Measurements from ENCODE around the gene RBM8A.

Gene RBM8A

DNA sequence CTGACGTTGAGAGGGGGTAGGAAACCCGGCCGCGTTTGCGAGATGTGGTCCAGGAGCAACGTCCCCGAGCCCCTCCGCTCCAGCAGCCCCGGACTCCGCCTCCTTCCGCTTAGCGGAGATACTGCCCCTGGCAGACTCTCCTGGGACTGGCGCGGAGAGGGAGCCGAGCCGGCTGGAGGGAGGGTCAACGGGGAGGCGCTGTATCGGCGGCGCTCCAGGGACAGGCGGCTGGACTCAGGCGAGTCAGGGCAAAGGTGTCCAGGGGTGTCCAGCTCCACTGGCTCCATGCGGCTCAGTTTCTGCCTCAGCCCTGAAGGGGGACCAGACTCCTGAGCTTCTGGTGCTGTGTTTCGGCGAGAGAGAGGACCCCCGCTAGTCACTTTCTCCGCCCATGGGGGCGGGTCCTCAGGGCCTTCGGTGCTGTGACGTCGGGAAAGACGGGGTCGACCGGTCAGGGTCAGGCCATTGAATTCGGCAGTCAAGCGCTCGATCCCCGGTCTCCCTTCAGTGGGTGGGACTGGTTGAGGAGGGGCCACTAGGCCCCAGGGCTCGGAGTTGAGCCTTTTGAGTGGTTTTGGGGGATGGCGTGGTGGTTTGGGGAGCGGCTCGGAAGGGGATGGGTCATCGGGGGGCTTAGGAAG is 33.3 kb upstream of the RBM8A start:
- FAIRE-seq, result no peak
- no peak for TF ChIP-seq POLR2A (IDR thresholded peaks at IDR 0.05; ENCODE audit: low read depth, low read length)
- DNase-seq (ENCODE audit: insufficient read length, low spot score), result no peak

DNA sequence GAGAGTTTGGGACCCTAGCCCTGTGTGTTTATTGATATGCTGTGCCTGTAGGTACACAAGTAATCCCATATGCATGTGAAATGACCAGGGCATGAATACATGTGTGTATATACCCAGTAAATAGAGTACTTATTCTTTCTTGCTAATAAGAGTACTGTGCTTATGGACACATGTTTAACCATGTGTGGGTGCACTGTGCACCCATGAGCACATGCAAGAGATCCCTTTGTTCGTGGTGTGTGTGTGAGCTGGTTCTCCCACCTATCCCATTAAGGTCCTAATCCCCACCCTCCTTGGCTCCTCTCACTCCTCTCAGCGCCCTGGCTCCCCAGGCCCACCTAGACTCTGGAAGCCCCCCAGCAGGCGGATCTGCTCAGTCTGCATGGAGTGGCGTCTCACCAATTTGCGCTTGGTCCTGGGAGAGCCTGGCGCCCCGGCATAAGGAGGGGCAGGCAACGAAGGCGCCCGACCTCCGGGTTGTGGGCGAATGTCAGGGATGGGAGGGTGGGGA is 32.7 kb upstream of the RBM8A start:
- FAIRE-seq (no peak), DNase-seq (ENCODE audit: insufficient read length, low spot score) (no peak)
- TF ChIP-seq POLR2A (IDR thresholded peaks at IDR 0.05; ENCODE audit: low read depth, low read length), result no peak

DNA sequence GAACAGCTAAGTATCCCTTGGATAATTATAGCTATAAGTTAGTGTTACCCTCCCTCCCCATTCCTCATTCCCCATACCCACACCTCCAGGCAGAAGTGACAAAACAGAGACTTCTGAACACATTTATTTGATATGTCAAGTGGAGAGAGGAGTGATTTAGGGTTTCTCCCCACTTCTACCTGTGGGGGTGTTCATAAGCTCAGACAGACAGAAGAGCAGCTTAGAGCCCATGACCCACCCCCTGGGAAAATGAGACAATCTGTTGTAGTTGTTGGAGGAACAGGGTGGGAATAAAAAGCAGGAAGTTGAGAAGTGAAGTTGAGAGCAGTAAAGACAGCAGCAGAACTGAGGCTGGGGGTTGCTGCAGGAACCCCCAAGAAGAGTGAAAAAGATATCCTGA is 32.0 kb upstream of the RBM8A start:
- TF ChIP-seq POLR2A (IDR thresholded peaks at IDR 0.05; ENCODE audit: low read depth, low read length), result no peak
- no peak for DNase-seq (ENCODE audit: insufficient read length, low spot score)

GRCh38 chr1:145958734-145959133 is 31.4 kb upstream of the RBM8A start:
- DNase-seq (ENCODE audit: insufficient read length, low spot score), result no peak
- TF ChIP-seq POLR2A (IDR thresholded peaks at IDR 0.05; ENCODE audit: low read depth, low read length), result no peak
- FAIRE-seq, result no peak

More for the DNA sequence above, 32.0 kb upstream of the RBM8A start:
- no peak for FAIRE-seq

DNA sequence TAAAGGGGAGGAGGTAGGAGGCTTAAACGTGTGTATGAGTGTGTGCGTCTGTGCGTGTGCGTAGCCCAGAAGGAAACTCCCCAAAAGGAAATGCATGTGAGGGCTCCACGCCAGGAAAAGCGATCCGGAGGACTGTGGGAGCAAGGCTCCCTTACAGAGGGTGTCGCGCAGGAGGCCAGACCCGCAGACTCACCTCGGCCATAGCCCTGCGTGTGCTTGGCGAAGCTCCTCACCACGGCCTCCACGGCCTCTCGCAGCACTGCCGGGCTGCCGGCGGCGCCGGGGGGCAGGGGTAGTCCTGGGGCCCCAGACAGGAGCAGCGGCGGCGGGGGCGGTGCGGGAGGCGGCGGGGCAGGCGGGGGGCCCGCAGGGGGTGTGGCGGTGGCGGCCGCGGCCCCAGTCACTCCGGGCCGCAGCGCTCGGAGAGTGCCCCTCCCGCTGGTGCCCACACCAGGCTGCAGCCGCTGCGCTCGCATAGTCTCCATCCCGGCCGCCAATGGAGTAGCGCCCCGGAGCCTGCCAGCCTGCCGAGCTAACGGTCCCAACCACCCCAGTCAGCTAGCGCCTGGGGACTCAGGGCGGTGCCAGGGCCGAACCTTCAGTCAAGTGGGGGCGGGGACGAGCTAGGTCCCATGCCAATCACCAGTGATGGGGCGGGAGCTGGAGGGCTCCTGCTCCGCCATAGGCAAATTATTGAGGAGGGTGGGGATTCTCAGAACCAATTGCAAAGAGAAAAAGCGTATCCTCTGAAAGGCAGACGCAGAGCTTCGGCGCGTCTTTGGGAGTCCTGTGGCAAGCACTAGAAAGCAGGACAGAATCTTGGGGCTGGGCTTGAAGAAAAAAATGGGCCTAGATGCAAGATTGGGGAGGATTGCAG is 30.4 kb upstream of the RBM8A start, which contains the start of gene LIX1L:
LIX1L (minus strand) TSS at position 575 of the 877 bp plus-strand sequence; CDS start at position 485, 90 bp downstream.
- DNase-seq (ENCODE audit: insufficient read length, low spot score) (peak; percentile 93), FAIRE-seq (peak; percentile 70)
- peak; percentile 92 for TF ChIP-seq POLR2A (IDR thresholded peaks at IDR 0.05; ENCODE audit: low read depth, low read length)

GRCh38 chr1:145956781-145957442 is 29.6 kb upstream of the RBM8A start:
- no peak for DNase-seq (ENCODE audit: insufficient read length, low spot score)
- no peak for TF ChIP-seq POLR2A (IDR thresholded peaks at IDR 0.05; ENCODE audit: low read depth, low read length)
- no peak for FAIRE-seq

GRCh38 chr1:145956361-145956760 is 29.1 kb upstream of the RBM8A start:
- no peak for TF ChIP-seq POLR2A (IDR thresholded peaks at IDR 0.05; ENCODE audit: low read depth, low read length)
- DNase-seq (ENCODE audit: insufficient read length, low spot score) (no peak), FAIRE-seq (no peak)

GRCh38 chr1:145955436-145955835 is 28.2 kb upstream of the RBM8A start:
- FAIRE-seq (no peak), DNase-seq (ENCODE audit: insufficient read length, low spot score) (no peak)
- TF ChIP-seq POLR2A (IDR thresholded peaks at IDR 0.05; ENCODE audit: low read depth, low read length), result no peak

DNA sequence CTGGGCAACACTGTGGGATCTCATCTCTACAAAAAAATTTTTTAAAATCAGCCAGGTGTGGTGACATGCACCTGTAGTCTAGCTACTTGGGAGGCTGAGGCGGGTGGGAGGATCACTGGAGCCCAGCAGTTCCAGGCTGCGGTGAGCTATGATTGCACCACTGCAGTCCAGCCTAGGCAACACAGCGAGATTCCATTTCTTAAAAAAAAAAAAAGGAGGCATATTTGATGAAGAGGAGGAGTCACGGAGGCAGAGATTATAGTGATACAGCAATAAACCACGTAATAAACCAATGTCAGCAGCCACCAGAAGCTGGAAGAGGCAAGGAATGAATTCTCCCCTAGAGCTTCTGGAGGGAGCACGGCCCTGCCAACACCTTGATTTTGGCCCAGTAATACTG is 26.6 kb upstream of the RBM8A start:
- TF ChIP-seq POLR2A (IDR thresholded peaks at IDR 0.05; ENCODE audit: low read depth, low read length), result no peak
- DNase-seq (ENCODE audit: insufficient read length, low spot score), result no peak
- FAIRE-seq, result no peak

- FAIRE-seq (no peak), DNase-seq (ENCODE audit: insufficient read length, low spot score) (no peak)
- TF ChIP-seq POLR2A (IDR thresholded peaks at IDR 0.05; ENCODE audit: low read depth, low read length), result no peak
Measured at GRCh38 chr1:145952903-145953302, 25.6 kb upstream of the RBM8A start.

- no peak for TF ChIP-seq POLR2A (IDR thresholded peaks at IDR 0.05; ENCODE audit: low read depth, low read length)
- FAIRE-seq, result no peak
- DNase-seq (ENCODE audit: insufficient read length, low spot score), result no peak
Measured at GRCh38 chr1:145951526-145951925, 24.2 kb upstream of the RBM8A start.

DNA sequence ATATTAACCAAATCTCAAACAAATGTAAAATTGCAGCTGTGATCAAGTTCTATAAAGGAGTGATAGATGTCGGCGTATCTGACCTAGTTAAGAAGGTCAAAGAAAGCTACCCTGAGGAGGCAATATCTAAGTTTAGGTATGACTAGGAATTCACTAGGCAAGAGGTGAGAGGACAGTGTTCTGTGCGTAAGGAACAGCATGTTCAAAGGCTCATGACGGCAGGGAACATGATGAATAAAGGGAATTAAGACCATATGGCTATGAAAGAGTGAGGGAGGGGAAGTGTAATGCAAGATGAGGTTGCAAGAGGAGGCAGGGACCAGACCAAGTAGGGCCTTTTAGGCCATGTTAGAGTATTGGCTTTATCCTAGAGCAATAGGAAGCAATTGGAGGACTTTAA is 21.9 kb upstream of the RBM8A start:
- no peak for FAIRE-seq
- DNase-seq (ENCODE audit: insufficient read length, low spot score), result no peak
- TF ChIP-seq POLR2A (IDR thresholded peaks at IDR 0.05; ENCODE audit: low read depth, low read length), result no peak

- DNase-seq (ENCODE audit: insufficient read length, low spot score), result no peak
- FAIRE-seq, result no peak
Measured at GRCh38 chr1:145947551-145947950, 20.3 kb upstream of the RBM8A start.

GRCh38 chr1:145946477-145946986 is 19.2 kb upstream of the RBM8A start:
- TF ChIP-seq POLR2A (IDR thresholded peaks at IDR 0.05; ENCODE audit: low read depth, low read length), result no peak
- DNase-seq (ENCODE audit: insufficient read length, low spot score) (no peak), FAIRE-seq (no peak)

More at GRCh38 chr1:145947551-145947950, 20.3 kb upstream of the RBM8A start:
- TF ChIP-seq POLR2A (IDR thresholded peaks at IDR 0.05; ENCODE audit: low read depth, low read length), result no peak
